Panc1 (cell line): Measurements from ENCODE around the gene AP4E1.

Experiments used
- POLR2AphosphoS5 ChIP-seq: IDR thresholded peaks from 2 replicates; pipeline ENCODE4 v1.6.1; 2012; ENCODE audit warnings: mild to moderate bottlenecking, low read depth, low read length, moderate library complexity
- TF ChIP-seq, protein P1 (sequence below): fragments of 450-650 bp; IDR thresholded peaks from 2 replicates; pipeline ENCODE4 v1.5.1; 2017; ENCODE audit warnings: mild to moderate bottlenecking

DNA sequence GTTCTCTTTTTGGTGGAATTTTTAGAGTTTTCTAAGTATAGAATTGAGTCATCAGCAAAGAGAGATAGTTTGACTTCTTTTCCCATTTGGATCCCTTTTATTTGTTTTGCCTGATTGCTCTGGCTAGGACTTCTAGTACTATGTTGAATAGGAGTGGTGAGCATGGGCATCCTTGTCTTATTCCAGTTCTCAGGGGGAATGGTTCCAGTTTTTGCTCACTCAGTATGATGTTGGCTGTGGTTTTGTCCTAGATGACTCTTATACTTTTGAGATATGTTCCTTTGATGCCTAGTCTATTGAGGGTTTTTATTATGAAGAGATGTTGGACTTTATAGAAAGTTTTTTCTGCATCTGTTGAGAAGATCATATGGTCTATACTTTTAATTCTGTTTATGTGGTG lies 113.7 kb downstream of the AP4E1 start:
- TF ChIP-seq, protein P1, sequence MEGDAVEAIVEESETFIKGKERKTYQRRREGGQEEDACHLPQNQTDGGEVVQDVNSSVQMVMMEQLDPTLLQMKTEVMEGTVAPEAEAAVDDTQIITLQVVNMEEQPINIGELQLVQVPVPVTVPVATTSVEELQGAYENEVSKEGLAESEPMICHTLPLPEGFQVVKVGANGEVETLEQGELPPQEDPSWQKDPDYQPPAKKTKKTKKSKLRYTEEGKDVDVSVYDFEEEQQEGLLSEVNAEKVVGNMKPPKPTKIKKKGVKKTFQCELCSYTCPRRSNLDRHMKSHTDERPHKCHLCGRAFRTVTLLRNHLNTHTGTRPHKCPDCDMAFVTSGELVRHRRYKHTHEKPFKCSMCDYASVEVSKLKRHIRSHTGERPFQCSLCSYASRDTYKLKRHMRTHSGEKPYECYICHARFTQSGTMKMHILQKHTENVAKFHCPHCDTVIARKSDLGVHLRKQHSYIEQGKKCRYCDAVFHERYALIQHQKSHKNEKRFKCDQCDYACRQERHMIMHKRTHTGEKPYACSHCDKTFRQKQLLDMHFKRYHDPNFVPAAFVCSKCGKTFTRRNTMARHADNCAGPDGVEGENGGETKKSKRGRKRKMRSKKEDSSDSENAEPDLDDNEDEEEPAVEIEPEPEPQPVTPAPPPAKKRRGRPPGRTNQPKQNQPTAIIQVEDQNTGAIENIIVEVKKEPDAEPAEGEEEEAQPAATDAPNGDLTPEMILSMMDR: no peak
- no peak for TF ChIP-seq POLR2AphosphoS5
